NCI-H2196 treated with DMSO at 0.1 percent for 48 hours (cell line): ENCODE results near the gene HEXD.
"Not testable (repeated sequence)": the region's sequence is repeated elsewhere in the genome, so short reads cannot be mapped to it uniquely, and the experiment has no call there.

ENCODE experiments used
- DNase-seq: peaks from one replicate; lab custom pipeline; 2025; ENCODE audit not compliant: unreplicated experiment; lab: John Stamatoyannopoulos, UW

Gene HEXD

DNA sequence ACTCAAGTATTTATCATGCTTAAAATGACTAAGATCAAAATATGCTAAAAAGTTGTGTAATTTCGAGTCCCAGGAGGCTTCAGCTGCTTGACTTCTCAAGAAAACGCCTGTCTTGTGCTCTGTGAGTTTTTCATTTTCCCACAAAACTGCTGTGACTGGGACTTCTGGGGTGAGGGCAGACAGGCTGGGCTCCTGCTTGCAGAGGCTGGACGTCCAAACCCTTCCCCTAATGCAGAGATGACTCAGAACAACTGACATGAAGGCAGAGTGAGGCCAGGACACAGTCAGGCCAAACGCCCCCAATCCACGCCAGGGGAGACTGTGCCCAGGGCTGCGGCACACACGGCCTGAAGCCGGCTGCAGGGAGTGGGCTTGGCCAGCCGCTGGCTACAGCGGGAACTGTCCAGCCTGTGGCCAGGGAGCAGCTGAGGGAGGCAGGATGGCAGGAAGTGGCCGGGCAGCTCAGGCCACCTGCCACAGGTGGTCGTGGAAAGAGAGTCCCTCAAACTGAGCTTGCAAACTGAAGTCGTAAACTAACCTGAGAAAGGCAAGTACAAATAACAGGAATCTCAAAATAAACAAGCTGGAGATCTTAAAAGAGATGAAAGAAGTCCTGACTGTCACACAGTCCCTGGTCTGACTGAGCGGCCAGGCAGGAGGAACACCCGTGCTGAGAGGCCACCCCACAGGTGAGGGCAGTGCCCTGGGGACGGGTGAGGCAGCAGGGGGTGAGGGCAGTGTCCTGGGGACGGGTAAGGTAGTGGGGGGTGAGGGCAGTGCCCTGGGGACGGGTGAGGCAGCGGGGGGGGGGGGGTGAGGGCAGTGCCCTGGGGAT, 21.3 kb upstream of the HEXD start:
- DNase-seq: no peak

DNA sequence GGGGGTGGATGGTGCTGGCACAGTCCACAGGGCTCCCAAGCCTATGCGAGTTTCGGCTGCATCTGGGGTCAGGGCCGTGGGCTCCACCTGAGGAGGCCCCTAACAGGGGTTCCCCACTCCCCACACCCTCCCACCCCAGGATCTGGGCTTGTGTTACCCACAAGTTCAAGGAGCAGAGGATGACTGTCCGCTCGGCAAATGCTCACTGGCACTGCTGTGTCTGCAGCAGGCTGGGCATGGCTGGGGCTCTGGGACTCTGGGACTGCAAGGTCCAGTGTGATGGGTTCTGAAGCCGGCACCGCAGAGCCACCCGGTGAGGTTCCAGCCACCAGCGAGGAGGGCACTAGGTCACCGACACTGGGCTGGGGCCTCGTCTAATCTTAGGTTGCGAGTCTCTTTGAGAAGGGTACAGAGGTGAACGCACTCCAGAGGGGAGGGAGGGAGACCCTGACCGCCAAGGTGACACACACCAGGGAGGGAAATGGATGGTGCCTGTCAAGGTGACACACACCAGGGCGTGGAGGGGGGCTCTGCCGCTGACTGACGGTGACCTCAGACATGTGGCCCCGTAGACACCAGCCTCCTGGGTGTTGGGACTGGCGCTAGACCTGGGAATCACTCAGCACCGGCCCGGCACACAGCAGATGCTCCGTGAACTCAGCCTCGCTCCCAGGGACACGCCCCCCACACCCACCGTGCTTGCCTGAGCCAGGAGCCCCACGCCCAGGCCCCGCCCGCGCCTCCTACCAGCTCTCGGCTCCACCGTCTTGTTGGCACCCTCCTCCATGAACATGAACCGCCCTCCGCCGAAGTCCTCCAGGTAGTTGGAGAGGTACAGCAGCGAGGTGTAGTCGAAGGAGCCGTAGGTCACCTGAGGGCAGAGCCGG, 20.5 kb upstream of the HEXD start:
- no peak for DNase-seq

DNA sequence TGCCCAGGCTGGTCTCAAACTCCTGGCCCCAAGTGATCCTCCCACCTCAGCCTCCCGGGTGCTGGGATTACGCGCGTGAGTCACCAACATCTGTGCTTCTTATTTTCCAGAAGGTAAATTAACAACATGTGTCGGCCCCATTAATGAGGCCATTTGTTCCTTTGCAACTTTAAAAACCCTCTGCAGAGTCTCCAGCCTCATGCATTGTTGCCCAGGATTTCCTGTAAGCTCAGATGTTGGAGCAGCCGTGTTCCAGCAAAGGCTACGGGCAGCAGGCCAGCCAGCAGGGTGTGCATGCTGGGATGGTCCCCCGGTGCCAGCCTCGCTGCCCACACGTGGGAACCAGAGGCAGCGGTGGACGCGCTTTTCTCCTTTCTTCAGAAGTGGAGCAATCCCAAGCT, 19.1 kb upstream of the HEXD start:
- no peak for DNase-seq

DNA sequence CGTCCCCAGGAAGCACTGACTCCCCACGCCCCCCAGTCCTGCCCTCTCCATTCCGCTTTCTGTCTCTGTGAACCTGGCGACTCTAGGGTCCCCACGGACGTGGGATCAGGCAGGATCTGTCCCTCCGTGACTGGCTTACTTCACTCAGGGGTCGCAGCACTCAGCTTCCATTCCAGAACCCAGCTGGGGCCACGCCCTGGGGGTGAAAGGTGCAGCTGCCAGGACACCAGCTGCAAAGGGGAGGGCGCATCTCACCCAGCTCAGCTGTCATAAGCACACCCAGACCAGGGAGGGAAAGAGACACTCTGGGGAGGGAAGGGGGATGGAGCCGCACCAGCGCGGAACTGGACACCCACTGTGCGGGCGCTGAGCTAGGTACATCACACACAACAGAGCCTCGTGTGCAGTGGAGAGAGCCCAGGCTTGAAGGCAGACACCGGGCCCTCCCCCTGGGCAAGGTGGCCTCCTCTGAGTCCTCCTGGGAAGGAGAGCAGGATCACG, 18.5 kb upstream of the HEXD start:
- DNase-seq: peak; percentile 81

DNA sequence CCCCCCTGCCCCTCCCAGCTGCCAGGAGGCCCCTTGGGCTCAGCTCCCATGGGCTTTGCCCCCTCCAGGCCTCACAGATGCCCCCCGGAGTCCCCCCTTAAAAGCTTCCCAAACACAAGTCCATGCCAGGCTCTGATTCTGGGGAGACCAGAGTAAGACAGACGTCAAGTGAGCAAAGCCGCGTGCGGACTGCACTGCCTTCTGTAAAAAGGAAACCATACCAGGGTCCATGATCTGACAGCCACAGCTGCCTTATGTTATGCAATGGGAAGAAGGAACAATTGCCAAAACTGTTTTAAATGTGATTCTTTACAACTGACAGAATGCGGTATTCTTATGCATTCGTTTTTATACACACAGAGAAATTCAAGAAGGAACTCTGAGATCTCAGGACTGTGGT, 17.9 kb upstream of the HEXD start:
- DNase-seq: no peak

DNA sequence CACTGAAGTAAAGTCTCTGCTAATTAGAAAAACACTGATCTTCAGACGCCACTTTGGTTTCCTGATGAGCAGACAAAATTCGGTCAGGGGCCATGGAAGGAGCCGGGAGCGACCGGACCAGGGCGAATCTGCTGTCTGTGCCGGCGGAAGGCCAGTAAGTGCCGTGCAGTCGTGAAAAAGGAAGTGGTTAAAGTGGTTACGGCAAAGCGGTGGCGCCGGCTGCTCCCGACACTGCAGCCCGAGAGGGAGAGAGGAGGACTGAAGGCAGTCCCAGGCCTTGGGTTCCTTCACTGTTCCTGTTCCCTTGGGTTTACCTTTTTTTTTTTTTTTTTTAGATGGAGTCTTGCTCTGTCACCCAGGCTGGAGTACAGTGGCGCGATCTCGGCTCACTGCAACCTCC, 17.3 kb upstream of the HEXD start:
- DNase-seq: no peak

DNA sequence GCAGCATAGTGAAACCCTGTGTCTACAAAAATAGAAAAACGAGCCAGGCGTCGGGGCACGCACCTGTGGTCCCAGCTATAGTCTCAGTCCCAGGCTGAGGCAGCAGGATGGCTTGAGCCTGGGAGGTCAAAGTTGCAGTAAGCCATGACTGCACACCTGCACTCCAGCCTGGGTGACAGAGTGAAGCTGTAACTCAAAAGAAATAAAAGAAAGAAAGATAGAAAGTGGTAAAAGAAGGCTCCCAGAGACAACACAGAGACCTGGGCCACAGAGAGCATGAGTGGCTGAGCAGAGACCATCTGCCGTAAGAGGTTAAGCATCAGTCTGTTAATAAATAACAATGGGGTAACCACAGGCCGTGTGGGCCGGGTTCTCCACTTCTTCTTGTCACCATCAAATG, 15.3 kb upstream of the HEXD start:
- DNase-seq: no peak

DNA sequence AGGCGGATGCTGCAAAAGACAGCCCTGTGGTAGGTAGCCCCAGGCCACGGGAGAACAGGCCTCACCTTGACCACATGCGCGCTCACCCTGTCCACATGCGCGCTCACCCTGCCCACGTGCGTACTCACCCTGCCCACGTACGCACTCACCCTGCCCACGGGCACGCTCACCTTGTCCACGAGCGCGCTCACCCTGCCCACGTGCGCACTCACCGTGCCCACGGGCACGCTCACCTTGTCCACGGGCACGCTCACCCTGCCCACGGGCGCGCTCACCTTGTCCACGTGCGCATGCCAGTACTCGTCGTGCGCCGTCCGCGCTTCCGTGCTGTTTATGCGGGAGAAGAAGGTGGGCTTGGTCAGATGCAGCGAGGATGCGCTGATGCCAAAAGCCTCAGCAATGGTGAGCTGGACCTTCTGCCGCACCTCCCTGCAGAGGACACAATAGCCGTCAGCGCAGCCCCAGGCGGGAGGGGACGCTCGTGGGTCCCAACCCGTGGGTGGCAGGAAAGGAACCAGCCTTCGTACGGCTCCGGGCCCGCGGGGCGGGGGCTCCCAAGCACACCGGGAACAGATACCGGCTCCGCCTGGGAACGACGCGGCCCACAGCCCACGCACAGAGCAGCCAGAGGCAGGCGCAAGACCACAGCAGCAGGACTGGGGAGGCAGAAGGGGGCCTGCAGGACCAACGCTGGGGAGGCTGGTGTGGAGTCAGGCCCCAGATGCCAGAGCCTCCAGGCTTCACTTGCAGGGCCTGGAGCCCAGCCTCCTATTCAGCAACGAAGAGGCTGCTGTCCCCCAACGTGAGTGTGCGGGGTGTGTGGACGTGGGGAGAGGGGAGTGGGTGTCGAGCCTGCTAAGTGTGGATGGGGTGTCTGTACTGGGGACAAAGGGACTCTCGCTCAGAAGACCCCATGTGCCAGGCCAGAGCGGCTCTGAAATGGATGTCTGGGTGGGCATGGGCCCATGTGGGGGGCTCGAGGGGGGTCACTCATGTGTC, 14.2 kb upstream of the HEXD start:
- no peak for DNase-seq

DNA sequence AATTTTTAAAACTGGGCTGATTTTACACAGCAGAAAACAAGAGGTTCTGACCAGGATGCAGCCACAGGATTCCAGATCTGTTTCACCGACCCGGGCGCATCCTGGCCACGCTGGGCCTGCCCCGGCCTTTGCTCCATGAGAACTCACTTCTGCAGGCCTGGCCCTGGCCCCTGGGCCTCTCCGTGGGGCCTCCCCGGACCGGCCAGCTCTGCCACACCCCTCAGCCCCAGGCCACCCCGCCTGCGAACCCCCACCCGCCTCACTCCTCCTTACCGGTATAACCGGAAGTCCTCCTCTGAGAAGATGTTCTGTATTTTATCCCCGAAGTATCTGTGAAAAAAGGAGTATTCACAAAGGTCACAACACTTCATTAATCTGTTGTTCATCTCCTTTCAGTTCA, 13.1 kb upstream of the HEXD start:
- DNase-seq: no peak

DNA sequence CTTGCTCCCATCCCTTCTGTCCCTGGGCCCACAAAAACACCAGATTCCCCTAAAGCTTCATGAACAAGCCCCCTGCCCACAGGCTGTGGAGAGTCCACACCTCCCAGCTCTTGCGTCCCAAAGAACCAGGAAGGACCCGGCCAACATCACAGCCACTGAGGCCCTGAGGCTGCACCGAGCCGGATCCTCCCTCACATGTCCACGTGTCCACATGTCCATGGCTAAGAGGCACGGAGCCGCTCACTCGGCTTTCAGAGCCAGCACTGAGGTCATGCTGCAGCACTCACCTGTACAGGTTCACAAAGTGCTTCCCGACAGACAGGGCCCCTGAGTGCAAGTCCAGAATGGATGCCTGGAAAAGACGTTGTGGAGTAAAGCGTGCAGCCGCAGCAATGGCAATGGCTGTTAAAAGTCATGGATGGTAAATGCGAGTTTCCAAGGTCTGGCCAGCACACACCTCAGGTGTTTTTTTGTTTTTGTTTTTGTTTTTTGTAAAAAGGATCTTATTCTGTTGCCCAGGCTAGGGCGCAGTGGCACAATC, 11.9 kb upstream of the HEXD start:
- no peak for DNase-seq

DNA sequence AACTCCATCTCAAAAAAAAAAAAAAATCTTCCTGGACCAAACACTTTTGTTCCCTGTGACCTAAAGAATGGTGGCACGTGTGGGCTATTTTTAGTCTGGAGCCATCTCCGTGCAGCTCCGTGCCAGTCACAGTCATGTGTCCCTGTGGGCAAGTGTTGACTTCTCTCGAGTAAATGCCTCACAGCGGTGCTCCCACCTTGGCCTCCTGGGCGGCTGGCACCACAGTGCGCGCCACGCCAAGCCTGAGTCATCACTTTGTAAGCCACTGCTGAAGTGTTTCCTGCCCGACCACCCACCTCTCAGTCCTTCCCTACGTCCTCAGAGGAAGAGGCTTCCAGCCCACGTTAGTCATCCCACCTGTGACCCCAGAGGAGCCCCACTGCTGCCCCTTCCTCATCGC, 10.9 kb upstream of the HEXD start:
- DNase-seq: no peak

DNA sequence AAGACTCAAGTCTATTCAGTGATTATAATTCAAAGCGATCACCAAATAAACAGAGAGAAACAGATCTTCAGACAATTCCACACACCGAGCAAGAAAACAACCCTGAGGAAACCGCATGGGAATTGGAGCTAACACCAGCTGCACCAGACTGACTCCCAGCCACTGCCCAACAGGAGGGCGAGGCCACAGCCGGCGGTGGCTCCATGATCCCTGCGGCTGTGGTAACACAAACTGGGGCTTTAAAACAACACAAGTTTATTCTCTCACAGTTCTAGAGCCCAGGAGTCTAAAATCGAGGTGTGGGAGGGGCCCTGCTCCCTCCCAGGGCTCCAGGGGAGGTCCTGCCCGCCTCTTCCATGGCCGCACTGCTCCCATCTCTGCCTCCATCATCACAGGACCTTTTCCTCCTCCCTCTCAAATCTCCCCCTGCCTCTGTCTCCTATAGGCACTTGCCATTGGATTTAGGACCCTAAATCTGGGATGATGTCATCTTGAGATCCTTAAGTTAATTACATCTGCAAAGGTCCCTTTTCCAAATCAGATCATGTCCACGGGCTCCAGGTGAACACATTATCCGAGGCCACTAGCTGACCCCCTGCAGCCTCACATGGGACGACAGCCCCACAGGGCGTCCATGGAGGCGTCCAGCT, 9.7 kb upstream of the HEXD start:
- no peak for DNase-seq

DNA sequence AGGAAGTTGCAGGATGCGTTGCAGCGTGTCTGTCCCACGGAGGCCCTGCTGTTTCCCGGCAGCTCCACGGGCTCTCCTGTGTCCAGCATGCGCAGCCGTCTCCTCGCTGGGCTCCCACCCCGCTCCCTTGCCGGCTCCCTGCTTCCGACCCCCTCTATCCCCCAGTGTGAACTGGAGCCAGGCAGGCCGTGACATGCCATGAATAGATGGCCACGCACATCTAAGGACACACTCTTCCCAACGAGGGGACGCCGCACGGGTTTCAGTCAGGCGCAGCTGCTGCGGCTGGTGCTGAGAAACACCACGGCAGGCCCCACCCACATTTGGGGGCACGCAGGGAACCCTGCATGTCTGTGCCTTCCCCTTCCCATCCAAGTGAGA, 9.2 kb upstream of the HEXD start:
- DNase-seq: no peak

DNA sequence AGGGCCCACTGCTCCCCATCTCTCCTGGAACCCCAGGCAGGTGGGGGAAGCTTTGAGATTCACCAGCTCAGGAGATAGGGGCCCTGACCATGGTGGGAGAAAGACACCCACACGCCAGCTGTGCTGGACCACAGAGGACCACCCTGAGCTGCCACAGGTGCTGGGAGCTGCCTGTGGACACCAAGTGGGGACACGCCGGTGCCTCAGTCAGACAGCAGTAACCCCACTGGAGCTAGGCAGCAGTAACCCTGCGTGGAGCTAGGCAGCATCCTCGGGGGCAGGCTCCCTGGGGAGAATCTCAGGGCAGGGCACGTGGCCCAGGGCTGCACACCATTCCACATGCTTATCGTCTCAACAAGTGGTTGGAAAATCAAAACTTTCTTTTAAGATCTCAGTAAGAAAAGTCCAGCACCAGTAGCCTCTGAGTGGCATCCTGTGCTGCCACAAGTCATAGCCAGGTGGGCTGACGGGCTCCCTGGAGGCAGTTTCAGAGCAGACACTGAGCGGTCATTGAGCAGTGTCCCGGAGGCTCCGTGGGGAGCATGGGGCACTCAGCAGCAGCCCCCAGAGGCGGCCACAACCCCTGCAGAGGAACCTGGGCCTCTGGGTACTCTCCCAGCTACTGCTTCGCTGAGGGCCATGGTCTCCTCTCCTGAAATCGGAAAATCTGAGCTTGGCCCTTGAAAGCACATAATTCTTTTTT, 8.0 kb upstream of the HEXD start:
- no peak for DNase-seq

DNA sequence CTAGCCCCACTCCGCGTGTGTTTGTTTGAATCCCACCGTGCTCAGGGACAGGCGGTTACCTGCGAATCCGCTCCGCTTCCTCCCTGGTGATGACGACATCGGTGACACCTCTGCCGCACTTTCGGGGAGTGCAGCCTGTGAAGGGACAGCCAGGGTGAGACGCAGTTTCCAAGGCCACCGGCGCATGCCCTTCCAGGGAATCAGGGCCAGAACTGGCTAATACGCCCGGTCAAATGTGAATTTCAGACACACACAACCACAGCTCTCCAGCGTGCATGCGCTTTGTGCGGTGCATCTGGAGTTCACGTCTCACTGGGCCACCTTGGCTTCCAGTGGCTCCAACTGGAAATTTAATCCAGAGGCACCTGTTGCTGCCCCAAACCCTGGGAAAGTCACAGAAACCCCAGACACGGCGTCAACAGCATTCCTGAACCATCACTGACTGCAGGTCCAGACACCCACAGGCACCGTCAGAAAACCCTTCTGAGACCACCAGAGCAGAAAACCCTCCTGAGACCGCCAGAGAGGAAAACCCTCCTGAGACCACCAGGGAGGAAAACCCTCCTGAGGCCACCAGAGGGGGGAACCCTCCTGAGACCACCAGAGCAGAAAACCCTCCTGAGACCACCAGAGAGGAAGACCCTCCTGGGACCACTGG, 6.6 kb upstream of the HEXD start:
- no peak for DNase-seq

DNA sequence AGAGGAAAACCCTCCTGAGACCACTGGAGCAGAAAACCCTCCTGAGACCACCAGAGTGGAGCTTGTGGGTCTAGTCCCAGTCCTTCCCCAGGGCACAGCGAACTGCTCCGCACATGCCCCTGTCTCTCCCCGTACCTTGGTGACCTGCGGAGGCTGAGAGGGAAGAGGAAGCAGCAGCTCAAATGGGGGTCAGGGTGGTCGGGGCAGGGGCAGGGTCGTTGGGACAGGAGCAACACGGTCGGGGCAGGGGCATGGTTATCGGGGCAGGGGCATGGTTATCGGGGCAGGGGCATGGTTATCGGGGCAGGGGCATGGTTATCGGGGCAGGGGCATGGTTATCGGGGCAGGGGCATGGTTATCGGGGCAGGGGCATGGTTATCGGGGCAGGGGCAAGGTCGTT, 6.1 kb upstream of the HEXD start:
- not testable (repeated sequence) for DNase-seq

DNA sequence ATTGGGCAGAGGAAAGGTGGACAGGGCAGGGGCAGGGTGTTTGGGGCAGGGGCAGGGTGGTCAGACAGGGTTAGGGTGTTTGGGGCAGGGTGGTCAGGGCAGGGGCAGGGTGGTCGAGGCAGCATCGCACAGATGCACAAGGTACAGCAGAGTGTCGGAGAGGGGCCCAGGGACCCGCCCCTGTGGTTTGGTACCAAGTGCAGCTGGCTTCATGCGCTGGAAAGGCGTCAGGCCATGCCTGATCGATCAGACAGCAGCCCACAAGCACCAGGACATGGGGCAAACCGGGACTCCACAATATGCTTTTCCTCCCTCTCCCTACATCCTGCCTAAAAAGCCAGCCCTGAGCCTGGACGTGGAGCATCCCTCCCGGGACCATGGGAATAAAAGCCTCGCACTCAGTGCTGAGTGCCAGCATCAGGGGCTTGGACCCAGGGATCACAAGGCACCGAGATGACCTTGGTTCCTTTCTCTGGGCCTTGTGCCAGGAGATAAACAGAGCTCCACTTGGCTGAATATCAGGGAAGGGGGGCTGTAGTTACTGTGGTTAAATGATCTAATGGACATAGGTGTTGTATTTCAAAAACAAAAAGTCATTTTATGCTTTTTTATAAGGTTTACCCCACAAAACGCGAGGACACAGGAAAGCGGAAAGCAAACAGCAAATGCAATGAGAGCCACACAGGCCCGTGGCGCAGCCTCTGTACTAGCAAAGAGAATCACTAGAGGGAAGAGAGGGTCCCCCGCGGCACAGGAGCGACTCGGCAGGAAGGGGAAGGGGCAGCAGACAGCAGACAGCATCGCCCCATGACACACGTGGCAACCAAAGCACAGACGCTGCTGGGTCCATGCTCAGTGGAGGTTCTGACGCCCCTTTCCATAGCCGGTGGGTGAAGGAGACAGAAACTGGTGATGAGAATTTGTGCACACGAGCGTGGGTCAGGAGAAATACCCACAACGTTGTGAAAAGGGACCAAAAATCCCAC, 5.3 kb upstream of the HEXD start:
- DNase-seq: peak; percentile 73
